Measurements from ENCODE around the gene TWNK. TPM values are rescaled to one million over a fixed set of nuclear protein-coding genes. Genes with fewer than 3 reads are reported as not detected.

TWNK gene
- total and polyA plus RNA-seq, 10 of the 15 experiments (the other 5 are each of a cell fraction or from before 2014, with no cell fraction given): 13.6 to 32.8 (median 18.0) TPM

GRCh38 chr10:101031128-101031795, 43.9 kb downstream of the TWNK start, which contains the start of the genes PDZD7 and SFXN3 (continued):
- TF ChIP-seq SREBF2 (IDR thresholded peaks at IDR 0.05; ENCODE audit: low read length) (no peak), FOS (IDR thresholded peaks at IDR 0.05; ENCODE audit: borderline replicate concordance, extremely low read depth, insufficient read length) (peak; percentile 67), BHLHE40 (IDR thresholded peaks at IDR 0.05; ENCODE audit: borderline replicate concordance in 1 of 2, low read depth in 2 of 2, low read length in 1 of 2) (peak in 1 of 2 experiments; percentile 13; a peak in 1 of 4 replicates), MXI1 (IDR thresholded peaks at IDR 0.05; ENCODE audit: low read depth, low read length) (0 out of 2 replicates have a peak, but pooled peaks have one; percentile 28), CHD2 (IDR thresholded peaks at IDR 0.05; ENCODE audit: borderline replicate concordance, low read depth, low read length) (peak; percentile 90), DPF2 (IDR thresholded peaks at IDR 0.05) (peak; percentile 99), SMC3 (IDR thresholded peaks at IDR 0.05; ENCODE audit: borderline replicate concordance, low read length) (no peak), CHD1 (IDR thresholded peaks at IDR 0.05; ENCODE audit: low read depth, low read length) (no peak), NRF1 (conservative IDR thresholded peaks at IDR 0.05; ENCODE audit: low read depth, low read length) (0 out of 2 replicates have a peak, but pooled peaks have one; percentile 33), WRNIP1 (IDR thresholded peaks at IDR 0.05; ENCODE audit: borderline replicate concordance, low read depth, low read length) (no peak), MEF2A (IDR thresholded peaks at IDR 0.05; ENCODE audit: insufficient read depth, low read depth, low read length) (no peak), MEF2B (IDR thresholded peaks at IDR 0.05; ENCODE audit: partially characterized antibody, poor library complexity, severe bottlenecking) (no peak), NFYB (IDR thresholded peaks at IDR 0.05; ENCODE audit: insufficient read depth, low read depth, low read length) (peak; percentile 99), ZZZ3 (IDR thresholded peaks at IDR 0.05; ENCODE audit: control insufficient read depth, insufficient read length, low read depth) (no peak), PRDM15 (CRISPR knock-in tag; IDR thresholded peaks at IDR 0.05) (no peak), REST (IDR thresholded peaks at IDR 0.05; ENCODE audit: low read depth, low read length) (no peak)
- TF ChIP-seq, protein P1, sequence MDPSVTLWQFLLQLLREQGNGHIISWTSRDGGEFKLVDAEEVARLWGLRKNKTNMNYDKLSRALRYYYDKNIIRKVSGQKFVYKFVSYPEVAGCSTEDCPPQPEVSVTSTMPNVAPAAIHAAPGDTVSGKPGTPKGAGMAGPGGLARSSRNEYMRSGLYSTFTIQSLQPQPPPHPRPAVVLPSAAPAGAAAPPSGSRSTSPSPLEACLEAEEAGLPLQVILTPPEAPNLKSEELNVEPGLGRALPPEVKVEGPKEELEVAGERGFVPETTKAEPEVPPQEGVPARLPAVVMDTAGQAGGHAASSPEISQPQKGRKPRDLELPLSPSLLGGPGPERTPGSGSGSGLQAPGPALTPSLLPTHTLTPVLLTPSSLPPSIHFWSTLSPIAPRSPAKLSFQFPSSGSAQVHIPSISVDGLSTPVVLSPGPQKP (IDR thresholded peaks at IDR 0.05; ENCODE audit: low read depth, low read length): no peak
- TF ChIP-seq, protein P2, sequence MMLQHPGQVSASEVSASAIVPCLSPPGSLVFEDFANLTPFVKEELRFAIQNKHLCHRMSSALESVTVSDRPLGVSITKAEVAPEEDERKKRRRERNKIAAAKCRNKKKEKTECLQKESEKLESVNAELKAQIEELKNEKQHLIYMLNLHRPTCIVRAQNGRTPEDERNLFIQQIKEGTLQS (IDR thresholded peaks at IDR 0.05; ENCODE audit: borderline replicate concordance, extremely low read depth, low read depth, low read length): no peak
